GM23338 (cell line): ENCODE measurements around the gene SKA3. TPM values are rescaled to one million over a fixed set of nuclear protein-coding genes. Genes with fewer than 3 reads are reported as not detected.

ENCODE experiments used
- ATAC-seq: fragments of 200-7000 bp; cut with Tn5 transposase; 3 replicates; pipeline ENCODE4 v1.9.1; 2020
- DNase-seq: peaks from one replicate; pipeline ENCODE4 v3.0.0-alpha.2; 2015; ENCODE audit warnings: low spot score
- H2AFZ ChIP-seq: fragments of 200-600 bp; sonication (generic); 2 replicates; pipeline ENCODE4 v1.8.0; 2016; ENCODE audit warnings: antibody characterized with exemption, mild to moderate bottlenecking, moderate library complexity
- H3F3A ChIP-seq: fragments of 200-600 bp; sonication (generic); replicated peaks from 2 replicates; pipeline ENCODE4 v1.8.0; 2017; ENCODE audit warnings: antibody characterized with exemption, mixed run types, low read depth
- H3K27ac ChIP-seq: fragments of 200-600 bp; sonication (generic); 2 replicates; pipeline ENCODE4 v1.6.1; 2016; ENCODE audit warnings: low read depth
- H3K27me3 ChIP-seq: fragments of 200-600 bp; sonication (generic); 2 replicates; pipeline ENCODE4 v1.8.0; 2016; ENCODE audit warnings: mild to moderate bottlenecking, mixed run types, moderate library complexity; ENCODE audit not compliant: insufficient read depth
- H3K36me3 ChIP-seq: fragments of 200-600 bp; sonication (generic); 2 replicates; pipeline ENCODE4 v1.8.0; 2016; ENCODE audit warnings: mild to moderate bottlenecking; ENCODE audit not compliant: insufficient read depth
- H3K4me1 ChIP-seq: fragments of 200-600 bp; sonication (generic); 2 replicates; pipeline ENCODE4 v1.8.0; 2016; ENCODE audit warnings: mild to moderate bottlenecking, moderate library complexity; ENCODE audit not compliant: insufficient read depth
- H3K4me2 ChIP-seq: fragments of 200-600 bp; sonication (generic); 2 replicates; pipeline ENCODE4 v1.7.1; 2017; ENCODE audit warnings: mixed run types
- H3K4me3 ChIP-seq: fragments of 200-600 bp; sonication (generic); 2 replicates; pipeline ENCODE4 v1.6.1; 2016; ENCODE audit warnings: mixed run types
- H3K79me2 ChIP-seq: fragments of 200-600 bp; sonication (generic); replicated peaks from 2 replicates; pipeline ENCODE4 v1.8.0; 2017; ENCODE audit warnings: mild to moderate bottlenecking; ENCODE audit not compliant: insufficient read depth
- H3K9me2 ChIP-seq: fragments of 200-600 bp; sonication (generic); 2 replicates; pipeline ENCODE4 v1.8.0; 2017; ENCODE audit not compliant: insufficient read depth
- H4K20me1 ChIP-seq: fragments of 200-600 bp; sonication (generic); replicated peaks from 2 replicates; pipeline ENCODE4 v1.8.0; 2017; ENCODE audit warnings: mild to moderate bottlenecking; ENCODE audit not compliant: insufficient read depth
- H3K27ac Mint-ChIP-seq: 2 replicates; pipeline ENCODE4 v1.8.0; 2020; ENCODE audit warnings: inconsistent platforms, mild to moderate bottlenecking, moderate library complexity, mixed read lengths
- H3K27me3 Mint-ChIP-seq: 3 replicates; pipeline ENCODE4 v1.8.0; 2022; ENCODE audit warnings: low read depth, mild to moderate bottlenecking, moderate library complexity, mixed read lengths, inconsistent platforms; ENCODE audit not compliant: insufficient read depth, poor library complexity
- H3K36me3 Mint-ChIP-seq: 3 replicates; pipeline ENCODE4 v1.8.0; 2021; ENCODE audit warnings: low read depth, mild to moderate bottlenecking, inconsistent platforms, moderate library complexity, mixed read lengths
- H3K4me1 Mint-ChIP-seq: 3 replicates; pipeline ENCODE4 v1.8.0; 2020; ENCODE audit warnings: mild to moderate bottlenecking, inconsistent platforms, mixed read lengths
- H3K4me3 Mint-ChIP-seq: 3 replicates; pipeline ENCODE4 v1.8.0; 2021; ENCODE audit warnings: moderate library complexity, mild to moderate bottlenecking, inconsistent platforms, mixed read lengths
- H3K9me3 Mint-ChIP-seq: 3 replicates; pipeline ENCODE4 v1.8.0; 2020; ENCODE audit warnings: moderate library complexity, mild to moderate bottlenecking, inconsistent platforms, mixed read lengths
- CTCF ChIP-seq, 2 experiments: fragments of 200-600 bp in 1 of 2; sonication (generic) in 1 of 2; conservative IDR thresholded peaks; 2 replicates each; pipeline versions ENCODE4 v1.5.1 to v1.6.1; 2016 to 2017; ENCODE audit warnings: antibody characterized with exemption in 2 of 2, low read depth in 2 of 2, mild to moderate bottlenecking in 2 of 2, moderate library complexity in 1 of 2
- ETS1 ChIP-seq: IDR thresholded peaks from 2 replicates; pipeline ENCODE4 v1.6.1; 2016; ENCODE audit warnings: antibody characterized with exemption
- JUNB ChIP-seq: IDR thresholded peaks from one replicate; pipeline ENCODE4 v1.6.1; 2016; ENCODE audit warnings: antibody characterized with exemption; ENCODE audit not compliant: unreplicated experiment
- NANOG ChIP-seq: IDR thresholded peaks from 2 replicates; pipeline ENCODE4 v1.6.1; 2016; ENCODE audit warnings: antibody characterized with exemption, borderline replicate concordance
- REST ChIP-seq: IDR thresholded peaks from one replicate; pipeline ENCODE4 v1.6.1; 2018; ENCODE audit warnings: antibody characterized with exemption; ENCODE audit not compliant: unreplicated experiment
- ZNF331 ChIP-seq: fragments of 250-450 bp; sonication (Bioruptor Pico); IDR thresholded peaks from 2 replicates; pipeline ENCODE4 v1.5.0; 2020; ENCODE audit warnings: low read depth, mild to moderate bottlenecking, moderate library complexity
- polyA plus RNA-seq: library from polyadenylated mRNA; unstranded; fragments of >200 nt; fragmentation: Nextera tagmentation; extraction: Ambion mirVana; gene quantifications from 2 replicates; pipeline ENCODE4 v1.2.1, GENCODE V29; 2016
- total RNA-seq: library from RNA; depleted of rRNA; stranded (reverse); fragments of >200 nt; shearing (Covaris generic); gene quantifications from 2 replicates; pipeline ENCODE4 v1.2.3, GENCODE V29; 2014

The SKA3 gene
- total and polyA plus RNA-seq, 2 experiments from 2014 or later = 65.9 to 179 TPM

GRCh38 chr13:21134475-21134874, 41.9 kb downstream of the SKA3 start:
- no peaks in the 10 kb centered on the region for H3K9me2 ChIP-seq
- no peaks in the 10 kb centered on the region for H3K36me3 ChIP-seq
- peaks cover 4% of the 10 kb centered on the region; the same call in 1 of the 2 replicates for H3K4me1 ChIP-seq
- no peak for DNase-seq
- no peaks in the 10 kb centered on the region for H4K20me1 ChIP-seq
- H3K4me3 ChIP-seq = no peak overlapping the region
- no peak overlapping the region for H3K4me2 ChIP-seq
- no peak overlapping the region for H3K4me3 Mint-ChIP-seq
- 0 out of 2 replicates have a peak, but pooled peaks cover 5% of the 10 kb centered on the region for H3F3A ChIP-seq
- H3K27ac ChIP-seq = 0 out of 2 replicates have a peak overlapping the region, but pooled peaks have one; percentile 40
- no peaks in the 10 kb centered on the region for H3K27me3 ChIP-seq
- H3K27me3 Mint-ChIP-seq = peaks cover 6% of the 10 kb centered on the region
- H2AFZ ChIP-seq = no peak overlapping the region
- 0 out of 3 replicates have a peak, but pooled peaks cover 5% of the 10 kb centered on the region for H3K36me3 Mint-ChIP-seq
- H3K9me3 Mint-ChIP-seq = peaks cover 9% of the 10 kb centered on the region
- H3K27ac Mint-ChIP-seq = no peak overlapping the region
- TF ChIP-seq REST (no peak), CTCF (conservative IDR thresholded peaks at IDR 0.05; ENCODE audit: low read depth in 2 of 2) (no peak), ETS1 (no peak), JUNB (no peak)
- ATAC-seq = no peak
- no peaks in the 10 kb centered on the region for H3K79me2 ChIP-seq
- peaks cover 21% of the 10 kb centered on the region for H3K4me1 Mint-ChIP-seq

GRCh38 chr13:21133077-21133476, 43.3 kb downstream of the SKA3 start:
- H3K9me3 Mint-ChIP-seq = peaks cover 9% of the 10 kb centered on the region
- Histone ChIP-seq H3F3A (0 out of 2 replicates have a peak, but pooled peaks cover 5% of the 10 kb centered on the region), H3K27ac (no peak overlapping the region), H2AFZ (no peak overlapping the region), H3K27me3 (no peaks in the 10 kb centered on the region), H3K9me2 (no peaks in the 10 kb centered on the region), H3K4me3 (no peak overlapping the region), H3K36me3 (no peaks in the 10 kb centered on the region), H3K79me2 (no peaks in the 10 kb centered on the region), H3K4me1 (peaks cover 4% of the 10 kb centered on the region; the same call in 1 of the 2 replicates), H3K4me2 (no peak overlapping the region), H4K20me1 (no peaks in the 10 kb centered on the region)
- H3K4me1 Mint-ChIP-seq = peaks cover 19% of the 10 kb centered on the region
- ATAC-seq (no peak), DNase-seq (no peak)
- H3K27me3 Mint-ChIP-seq = peaks cover 4% of the 10 kb centered on the region
- H3K27ac Mint-ChIP-seq = no peak overlapping the region
- H3K4me3 Mint-ChIP-seq = no peak overlapping the region
- H3K36me3 Mint-ChIP-seq = 0 out of 3 replicates have a peak, but pooled peaks cover 5% of the 10 kb centered on the region
- TF ChIP-seq NANOG = no peak
- TF ChIP-seq REST = no peak
- TF ChIP-seq ETS1 = no peak
- no peak for TF ChIP-seq ZNF331 (CRISPR knock-in tag)
